Measurements from ENCODE around the gene ZNF541. TPM values are rescaled to one million over a fixed set of nuclear protein-coding genes. Genes with fewer than 3 reads are reported as not detected.
A peak's percentile ranks its signal among the peaks of the same experiment; 100 is the strongest.

ZNF541 gene

DNA sequence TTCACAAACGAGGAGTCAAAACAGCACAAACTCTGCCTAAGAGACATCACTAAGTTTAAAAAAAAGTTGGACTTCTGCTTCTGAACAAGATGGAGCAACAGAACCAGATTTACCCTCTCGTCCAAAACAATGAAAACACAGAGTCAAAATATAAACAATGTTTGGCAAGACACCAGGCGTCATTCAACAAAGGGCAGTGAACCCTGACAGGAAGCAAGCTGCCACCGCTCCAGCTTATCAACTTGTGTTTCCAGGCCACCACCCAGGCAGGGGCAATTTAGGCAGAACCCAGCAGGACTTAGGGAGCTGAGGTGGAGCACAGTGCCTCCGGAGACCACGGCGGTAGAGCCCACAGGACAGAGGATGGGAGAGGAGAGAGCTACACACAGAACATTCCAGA is 49.5 kb downstream of the ZNF541 start:
- H4K5ac ChIP-seq (ENCODE audit: low read length): no peak overlapping the region
- no peak overlapping the region for H2BK5ac ChIP-seq (ENCODE audit: low read length)
- peaks cover 3% of the 10 kb centered on the region for H3K4me1 ChIP-seq (ENCODE audit: control insufficient read depth, low read depth, low read length)
- H3K36me3 ChIP-seq (ENCODE audit: control insufficient read depth, insufficient read depth, low read length): no peaks in the 10 kb centered on the region
- H3K4me2 ChIP-seq (ENCODE audit: low read length): no peak overlapping the region
- no peak overlapping the region for H2AK5ac ChIP-seq (ENCODE audit: low read length)
- H3K79me2 ChIP-seq (ENCODE audit: control insufficient read depth, insufficient read depth, low read length): no peaks in the 10 kb centered on the region
- DNase-seq: no peak
- H3K27ac ChIP-seq (ENCODE audit: low read depth, low read length): no peak overlapping the region
- H3K18ac ChIP-seq (ENCODE audit: low read length): no peak overlapping the region
- H3K23ac ChIP-seq (ENCODE audit: low read length): no peak overlapping the region
- H4K8ac ChIP-seq (ENCODE audit: low read depth, low read length): no peak overlapping the region
- peak overlapping the region; percentile 34 for H3K56ac ChIP-seq (ENCODE audit: low read length)
- no peaks in the 10 kb centered on the region for H3K27me3 ChIP-seq (ENCODE audit: insufficient read depth, low read length, poor library complexity)
- no CpG with 5 or more reads among the region's 7 CpGs for WGBS (ENCODE audit: extremely low coverage, insufficient coverage, low lambda C conversion rate)
- no peak overlapping the region for H2BK120ac ChIP-seq (ENCODE audit: low read depth, low read length)
- no peaks in the 10 kb centered on the region for H3K79me1 ChIP-seq (ENCODE audit: low read length)
- H2BK15ac ChIP-seq (replicated peaks; ENCODE audit: low read depth): no peak overlapping the region
- no peak overlapping the region for H3K9ac ChIP-seq (ENCODE audit: low read length)
- no peak overlapping the region for H3K4ac ChIP-seq (ENCODE audit: low read depth, low read length)
- H3K4me3 ChIP-seq (ENCODE audit: low read length): no peak overlapping the region

Small RNAs within 50 kb of the gene (small RNA-seq; reads per million reads assigned to genes)
- not detected for gene RN7SL322P (ENCODE audit: insufficient read depth)

All from mesendoderm (in vitro differentiated cells).